H1 (cell line): Measurements from ENCODE around the gene ZRANB3. TPM values are rescaled to one million over a fixed set of nuclear protein-coding genes. Genes with fewer than 3 reads are reported as not detected.

Experiments
- CTCF ChIA-PET: fragments of 300-600 bp; sonication (Branson Sonifier 250); formaldehyde crosslinking; loops from one replicate; lab custom pipeline; 2021; ENCODE audit not compliant: partially characterized antibody; lab: Charles Lee
- POLR2A ChIA-PET: fragments of 300-600 bp; sonication (Branson Sonifier 250); formaldehyde crosslinking; loops from one replicate; lab custom pipeline; 2021; ENCODE audit warnings: inconsistent platforms; ENCODE audit not compliant: partially characterized antibody; lab: Charles Lee
- DNase-seq, 2 experiments: peaks; one replicate each; pipeline versions ENCODE4 v3.0.0 to v3.0.0-alpha.2; 2010 to 2022; ENCODE audit warnings: low spot score in 2 of 2, low read depth in 1 of 2, mixed read lengths in 1 of 2
- FAIRE-seq: peaks from 2 replicates; lab custom pipeline; 2011; peaks lifted over from hg19 to GRCh38; lab: Jason Lieb, UNC
- H2AFZ ChIP-seq: 2 replicates; pipeline ENCODE4 v1.8.1; 2012; ENCODE audit warnings: low read length, inconsistent platforms
- H2AK5ac ChIP-seq: 2 replicates; pipeline ENCODE4 v1.6.1; 2013; ENCODE audit warnings: low read depth, low read length
- H2BK120ac ChIP-seq: replicated peaks from 2 replicates; pipeline ENCODE3; 2013; ENCODE audit warnings: low read depth, low read length, inconsistent platforms
- H2BK12ac ChIP-seq: 2 replicates; pipeline ENCODE4 v1.6.1; 2013; ENCODE audit warnings: low read depth, low read length
- H2BK15ac ChIP-seq: 2 replicates; pipeline ENCODE4 v1.6.1; 2013; ENCODE audit warnings: low read length
- H2BK20ac ChIP-seq: 2 replicates; pipeline ENCODE4 v1.6.1; 2013; ENCODE audit warnings: low read length
- H2BK5ac ChIP-seq: 2 replicates; pipeline ENCODE4 v1.6.1; 2013; ENCODE audit warnings: low read depth, low read length
- H3K14ac ChIP-seq: 2 replicates; pipeline ENCODE4 v1.6.1; 2013; ENCODE audit warnings: inconsistent platforms; ENCODE audit not compliant: insufficient read length
- H3K18ac ChIP-seq: 2 replicates; pipeline ENCODE4 v1.6.1; 2013; ENCODE audit warnings: low read length; ENCODE audit errors: extremely low read depth
- H3K23ac ChIP-seq: 2 replicates; pipeline ENCODE4 v1.6.1; 2013; ENCODE audit warnings: inconsistent platforms; ENCODE audit not compliant: insufficient read length
- H3K23me2 ChIP-seq: 2 replicates; pipeline ENCODE4 v1.6.1; 2013; ENCODE audit warnings: low read depth, low read length
- H3K27ac ChIP-seq: 2 replicates; pipeline ENCODE4 v1.6.1; 2011; ENCODE audit warnings: low read depth, low read length, inconsistent platforms
- H3K27me3 ChIP-seq, 4 experiments: replicated peaks in 1 of 4; 1 replicate in 1 of 4; 2 replicates in 3 of 4; pipeline versions ENCODE4 v1.6.1 to v1.8.1; 2011 to 2013; ENCODE audit warnings: low read length in 3 of 4, mild to moderate bottlenecking in 3 of 4, inconsistent platforms in 2 of 4, mixed read lengths in 2 of 4, moderate library complexity in 1 of 4; ENCODE audit not compliant: control insufficient read depth in 3 of 4, insufficient read depth in 3 of 4; ENCODE audit errors: extremely low read depth in 1 of 4
- H3K36me3 ChIP-seq, 4 experiments: 2 replicates each; pipeline versions ENCODE4 v1.6.1 to v1.8.1; 2011 to 2013; ENCODE audit warnings: mild to moderate bottlenecking in 4 of 4, low read length in 3 of 4, moderate library complexity in 2 of 4, control low read depth in 1 of 4, inconsistent platforms in 1 of 4; ENCODE audit not compliant: insufficient read depth in 4 of 4, control insufficient read depth in 2 of 4
- H3K4ac ChIP-seq: replicated peaks from 2 replicates; pipeline ENCODE3; 2013; ENCODE audit warnings: low read length, low read depth, mixed read lengths, inconsistent platforms; ENCODE audit not compliant: insufficient read length
- H3K4me1 ChIP-seq, 4 experiments: replicated peaks in 1 of 4; 1 replicate in 1 of 4; 2 replicates in 3 of 4; pipeline versions ENCODE4 v1.6.1 to v1.8.1; 2011 to 2013; ENCODE audit warnings: low read length in 3 of 4, inconsistent platforms in 2 of 4, mixed read lengths in 1 of 4; ENCODE audit not compliant: insufficient read depth in 4 of 4, control insufficient read depth in 3 of 4
- H3K4me2 ChIP-seq, 2 experiments: 2 replicates each; pipeline versions ENCODE4 v1.6.1 to v1.8.1; 2011 to 2013; ENCODE audit warnings: low read depth in 2 of 2, low read length in 2 of 2, control low read depth in 1 of 2, inconsistent platforms in 1 of 2, mild to moderate bottlenecking in 1 of 2; ENCODE audit not compliant: insufficient read depth in 1 of 2
- H3K4me3 ChIP-seq, 4 experiments: fragments of 200-600, 300-600 bp in 1 of 4; sonication (generic), shearing (Covaris generic), sonication (Bioruptor Twin) in 1 of 4; 2 replicates each; pipeline versions ENCODE4 v1.5.1 to v1.8.1; 2011 to 2016; ENCODE audit warnings: low read length in 4 of 4, low read depth in 3 of 4, control low read depth in 2 of 4, inconsistent platforms in 2 of 4, mild to moderate bottlenecking in 2 of 4, mixed read lengths in 1 of 4, moderate library complexity in 1 of 4; ENCODE audit not compliant: insufficient read depth in 2 of 4; ENCODE audit errors: extremely low read depth in 1 of 4
- H3K56ac ChIP-seq: replicated peaks from 2 replicates; pipeline ENCODE3; 2013; ENCODE audit warnings: low read depth, mild to moderate bottlenecking, mixed read lengths, low read length, inconsistent platforms; ENCODE audit not compliant: insufficient read length
- H3K79me1 ChIP-seq: 2 replicates; pipeline ENCODE4 v1.6.1; 2013; ENCODE audit warnings: low read depth, low read length, control low read depth
- H3K79me2 ChIP-seq, 2 experiments: 2 replicates each; pipeline versions ENCODE4 v1.6.1 to v1.8.1; 2012 to 2013; ENCODE audit warnings: low read length in 2 of 2, mild to moderate bottlenecking in 2 of 2, inconsistent platforms in 1 of 2; ENCODE audit not compliant: insufficient read depth in 2 of 2, control insufficient read depth in 1 of 2
- H3K9ac ChIP-seq, 4 experiments: replicated peaks in 1 of 4; 1 replicate in 1 of 4; 2 replicates in 3 of 4; pipeline versions ENCODE4 v1.6.1 to v1.8.1; 2011 to 2013; ENCODE audit warnings: low read depth in 3 of 4, low read length in 3 of 4, control low read depth in 2 of 4, mild to moderate bottlenecking in 2 of 4, moderate library complexity in 2 of 4, inconsistent platforms in 1 of 4; ENCODE audit errors: extremely low read depth in 1 of 4
- H3K9me3 ChIP-seq, 2 experiments: 2 replicates each; pipeline versions ENCODE4 v1.6.1 to v1.8.1; 2012 to 2013; ENCODE audit warnings: mild to moderate bottlenecking in 2 of 2, moderate library complexity in 2 of 2, control low read depth in 1 of 2, inconsistent platforms in 1 of 2, low read depth in 1 of 2, low read length in 1 of 2, mixed read lengths in 1 of 2; ENCODE audit not compliant: insufficient read depth in 2 of 2
- H4K20me1 ChIP-seq, 2 experiments: replicated peaks in 1 of 2; 2 replicates each; pipeline versions ENCODE3 to v1.8.1; 2011 to 2013; ENCODE audit warnings: inconsistent platforms in 2 of 2, low read length in 2 of 2, mild to moderate bottlenecking in 1 of 2; ENCODE audit not compliant: insufficient read depth in 2 of 2, control insufficient read depth in 1 of 2
- H4K5ac ChIP-seq: 2 replicates; pipeline ENCODE4 v1.6.1; 2013; ENCODE audit warnings: low read length, low read depth, mixed read lengths, inconsistent platforms; ENCODE audit not compliant: insufficient read length
- H4K8ac ChIP-seq: 2 replicates; pipeline ENCODE4 v1.8.0; 2013; ENCODE audit warnings: mild to moderate bottlenecking, moderate library complexity, low read length, inconsistent platforms; ENCODE audit not compliant: insufficient read depth; ENCODE audit errors: extremely low read depth
- H4K91ac ChIP-seq: replicated peaks from 2 replicates; pipeline ENCODE3; 2013; ENCODE audit warnings: low read length, mixed read lengths, inconsistent platforms; ENCODE audit not compliant: insufficient read length
- BCL11A ChIP-seq, 2 experiments: IDR thresholded peaks; one replicate each; pipeline ENCODE4 v1.6.1; 2011; ENCODE audit warnings: low read depth in 2 of 2, low read length in 2 of 2, mild to moderate bottlenecking in 2 of 2
- BRCA1 ChIP-seq: IDR thresholded peaks from 2 replicates; pipeline ENCODE4 v1.6.1; 2012; ENCODE audit warnings: low read depth, low read length, improper control_type of control experiment
- CEBPB ChIP-seq: IDR thresholded peaks from 2 replicates; pipeline ENCODE4 v1.6.1; 2012; ENCODE audit warnings: low read depth, low read length
- CHD1 ChIP-seq: IDR thresholded peaks from 2 replicates; pipeline ENCODE4 v1.6.1; 2012; ENCODE audit warnings: low read depth, low read length, improper control_type of control experiment
- CHD2 ChIP-seq: IDR thresholded peaks from 2 replicates; pipeline ENCODE4 v1.6.1; 2012; ENCODE audit warnings: low read length, improper control_type of control experiment
- EGR1 ChIP-seq: IDR thresholded peaks from 2 replicates; pipeline ENCODE4 v1.6.1; 2011; ENCODE audit warnings: low read depth, low read length, borderline replicate concordance
- HDAC6 ChIP-seq: IDR thresholded peaks from one replicate; pipeline ENCODE4 v1.7.1; 2012; ENCODE audit warnings: low read depth, mild to moderate bottlenecking, inconsistent platforms, low read length, moderate library complexity
- KDM5A ChIP-seq: fragments of 200-600 bp; IDR thresholded peaks from 2 replicates; pipeline ENCODE4 v1.7.1; 2012; ENCODE audit warnings: mild to moderate bottlenecking, low read length, inconsistent platforms, mixed read lengths
- RAD21 ChIP-seq, 2 experiments: IDR thresholded peaks in 1 of 2; conservative IDR thresholded peaks in 1 of 2; 2 replicates each; pipeline ENCODE4 v1.6.1; 2011; ENCODE audit warnings: low read depth in 2 of 2, low read length in 2 of 2, improper control_type of control experiment in 1 of 2, inconsistent platforms in 1 of 2, mild to moderate bottlenecking in 1 of 2, moderate library complexity in 1 of 2
- RFX5 ChIP-seq: IDR thresholded peaks from 2 replicates; pipeline ENCODE4 v1.6.1; 2011; ENCODE audit warnings: low read depth, low read length, improper control_type of control experiment, borderline replicate concordance
- RXRA ChIP-seq: IDR thresholded peaks from 2 replicates; pipeline ENCODE4 v1.6.1; 2011; ENCODE audit warnings: low read depth, mild to moderate bottlenecking, low read length, moderate library complexity; ENCODE audit not compliant: insufficient read depth
- SP4 ChIP-seq: IDR thresholded peaks from 2 replicates; pipeline ENCODE4 v1.6.1; 2012; ENCODE audit warnings: low read length, inconsistent platforms
- TBP ChIP-seq: IDR thresholded peaks from 2 replicates; pipeline ENCODE4 v1.6.1; 2011; ENCODE audit warnings: low read depth, low read length, improper control_type of control experiment
- WGBS, 2 experiments: shearing (Covaris generic) in 1 of 2; methylation state at CpG; one replicate each; pipeline versions ENCODE4 v1.1.6 to v1.1.7; 2013 to 2015; ENCODE audit warnings: low lambda C conversion rate in 2 of 2, mixed read lengths in 2 of 2, inconsistent platforms in 1 of 2, low coverage in 1 of 2, missing lambda C conversion rate in 1 of 2; ENCODE audit not compliant: insufficient replicate concordance in 2 of 2, insufficient coverage in 1 of 2, insufficient read length in 1 of 2; ENCODE audit errors: extremely low coverage in 1 of 2, missing lambda C conversion rate in 1 of 2; 5-methylcytosine and 5-hydroxymethylcytosine counted together
- polyA plus RNA-seq, 7 experiments: library from polyadenylated mRNA; depleted of rRNA in 3 of 7; stranded (reverse) in 5 of 7; unstranded in 2 of 7; fragments of >200 nt in 5 of 7; fragments of 200-250 nt in 2 of 7; gene quantifications; 1 replicate in 5 of 7; 2 replicates in 1 of 7; 4 replicates in 1 of 7; pipeline versions ENCODE4 v1.2.1 to v1.2.3, GENCODE V29; 2011 to 2013; ENCODE audit warnings: missing spikeins in 2 of 7, mixed read lengths in 2 of 7
- total RNA-seq: library from RNA; stranded (reverse); fragmentation: NEBNext Ultra II Directional; extraction: Animal tissue kit (Norgen Biotek cat#: 25700); gene quantifications from 2 replicates; pipeline ENCODE4 v1.2.1, GENCODE V29; 2021
- TF ChIP-seq, protein P1 (sequence below): IDR thresholded peaks from 2 replicates; pipeline ENCODE4 v1.6.1; 2011; ENCODE audit warnings: low read length, improper control_type of control experiment

Gene ZRANB3
- total and polyA plus RNA-seq, 2 of the 8 experiments (the other 6 are each of a cell fraction or from before 2014, with no cell fraction given) = 4.5 to 19.3 TPM

DNA sequence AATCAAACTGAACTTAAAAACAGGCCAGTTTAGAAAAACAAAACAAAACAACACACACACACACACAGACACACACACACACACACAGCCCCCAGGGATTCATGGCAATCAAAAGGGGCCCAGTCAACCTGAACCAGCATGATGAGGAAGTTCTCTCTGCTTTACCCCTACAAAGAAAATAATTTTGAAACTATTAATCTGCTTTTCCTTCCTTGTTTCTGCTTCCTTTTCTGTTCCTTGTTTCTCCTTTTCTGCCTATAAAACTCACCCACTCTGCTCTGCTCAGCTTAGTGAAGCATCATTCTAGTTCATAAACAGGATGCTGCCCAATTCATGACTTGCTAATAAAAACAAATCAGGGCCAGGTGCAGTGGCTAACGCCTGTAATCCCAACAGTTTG lies 275.8 kb downstream of the ZRANB3 start:
- CTCF ChIA-PET = interaction anchor here (0.6 to 0.8 kb wide), 2 partner anchors 29 to 543 kb away, joined by 3 read pairs; no protein-coding TSS in a partner anchor
- H3K23me2 ChIP-seq = no peaks in the 10 kb centered on the region

More for the DNA sequence above, 275.8 kb downstream of the ZRANB3 start:
- POLR2A ChIA-PET = no interaction called here
- Histone ChIP-seq H4K91ac (no peak overlapping the region), H3K9ac (no peak overlapping the region), H3K4me3 (no peak overlapping the region)
- no peak for FAIRE-seq
- TF ChIP-seq CHD2 (no peak), CEBPB (no peak), TBP (no peak), RXRA (no peak), BCL11A (IDR thresholded peaks at IDR 0.05; ENCODE audit: low read depth in 2 of 2, low read length in 2 of 2) (no peak), RAD21 (IDR thresholded peaks at IDR 0.05 in 1 of 2, conservative IDR thresholded peaks at IDR 0.05 in 1 of 2; ENCODE audit: low read depth in 2 of 2, low read length in 2 of 2) (no peak), CHD1 (no peak), KDM5A (no peak), EGR1 (no peak), SP4 (no peak), RFX5 (no peak), BRCA1 (no peak), HDAC6 (no peak)
- TF ChIP-seq, protein P1, sequence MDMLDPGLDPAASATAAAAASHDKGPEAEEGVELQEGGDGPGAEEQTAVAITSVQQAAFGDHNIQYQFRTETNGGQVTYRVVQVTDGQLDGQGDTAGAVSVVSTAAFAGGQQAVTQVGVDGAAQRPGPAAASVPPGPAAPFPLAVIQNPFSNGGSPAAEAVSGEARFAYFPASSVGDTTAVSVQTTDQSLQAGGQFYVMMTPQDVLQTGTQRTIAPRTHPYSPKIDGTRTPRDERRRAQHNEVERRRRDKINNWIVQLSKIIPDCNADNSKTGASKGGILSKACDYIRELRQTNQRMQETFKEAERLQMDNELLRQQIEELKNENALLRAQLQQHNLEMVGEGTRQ = no peak
- TF ChIP-seq, all 59 proteins: peak for 0
- Histone ChIP-seq H3K4me1 (peaks cover 0 to 7% (median 5%) of the 10 kb centered on the region in 4 experiments; a peak in 4 of 7 replicates), H2AK5ac (no peak overlapping the region), H3K27me3 (no peaks in the 10 kb centered on the region), H4K5ac (no peak overlapping the region), H3K9me3 (peaks cover 4 to 7% of the 10 kb centered on the region in 2 experiments; a peak in 3 of 4 replicates), H2BK12ac (no peak overlapping the region), H3K4ac (no peak overlapping the region), H4K20me1 (no peaks in the 10 kb centered on the region), H2BK120ac (no peak overlapping the region), H2BK15ac (no peak overlapping the region), H3K23ac (no peak overlapping the region), H3K27ac (no peak overlapping the region), H3K18ac (no peak overlapping the region), H2AFZ (no peak overlapping the region), H3K79me2 (no peaks in the 10 kb centered on the region), H3K36me3 (peaks cover 0 to 4% (median 0%) of the 10 kb centered on the region in 4 experiments; a peak in 1 of 8 replicates), H3K56ac (no peak overlapping the region), H4K8ac (no peak overlapping the region), H2BK5ac (no peak overlapping the region), H3K4me2 (no peak overlapping the region), H3K14ac (no peak overlapping the region), H3K79me1 (no peaks in the 10 kb centered on the region), H2BK20ac (no peak overlapping the region)
- DNase-seq = no peak
- WGBS, 2 experiments = 100% methylated on average over 1 of the region's 1 CpG; no CpG with 5 or more reads in 1 of the 2 experiments
